T-helper 2 cell treated with Interferon-gamma antibody and Interleukin-4, amounts not matched to agents 5 μg/mL and 100 μg/mL, for 36 hours (primary cell): ENCODE results near the gene LIMS4.
"Not testable (repeated sequence)": the region's sequence is repeated elsewhere in the genome, so short reads cannot be mapped to it uniquely, and the experiment has no call there.

ENCODE experiments used
- DNase-seq: peaks from one replicate; pipeline ENCODE4 v3.0.0; 2021; ENCODE audit warnings: low spot score
- H3K27ac Mint-ChIP-seq: one replicate; pipeline ENCODE4 v1.8.0; 2021; ENCODE audit warnings: mild to moderate bottlenecking, mixed read lengths
- H3K27me3 Mint-ChIP-seq: one replicate; pipeline ENCODE4 v1.8.0; 2021; ENCODE audit warnings: low read depth, mixed read lengths
- H3K36me3 Mint-ChIP-seq: one replicate; pipeline ENCODE4 v1.8.0; 2021; ENCODE audit warnings: low read depth, mixed read lengths
- H3K4me1 Mint-ChIP-seq: one replicate; pipeline ENCODE4 v1.8.0; 2021; ENCODE audit warnings: low read depth, mixed read lengths
- H3K4me3 Mint-ChIP-seq: one replicate; pipeline ENCODE4 v1.8.0; 2022; ENCODE audit warnings: mild to moderate bottlenecking, moderate library complexity, mixed read lengths
- H3K9me3 Mint-ChIP-seq: one replicate; pipeline ENCODE4 v1.8.0; 2021; ENCODE audit warnings: mixed read lengths

LIMS4 gene

GRCh38 chr2:110423574-110423962 is 49.0 kb downstream of the LIMS4 start:
- not testable (repeated sequence) for H3K4me1 Mint-ChIP-seq, H3K27me3 Mint-ChIP-seq, DNase-seq, H3K9me3 Mint-ChIP-seq, H3K4me3 Mint-ChIP-seq, H3K27ac Mint-ChIP-seq, H3K36me3 Mint-ChIP-seq

GRCh38 chr2:110422852-110423573 is 49.6 kb downstream of the LIMS4 start:
- not testable (repeated sequence) for H3K36me3 Mint-ChIP-seq, H3K4me1 Mint-ChIP-seq, H3K4me3 Mint-ChIP-seq, H3K27me3 Mint-ChIP-seq, H3K27ac Mint-ChIP-seq, DNase-seq, H3K9me3 Mint-ChIP-seq

- not testable (repeated sequence) for DNase-seq, H3K27ac Mint-ChIP-seq, H3K9me3 Mint-ChIP-seq, H3K4me3 Mint-ChIP-seq, H3K4me1 Mint-ChIP-seq, H3K27me3 Mint-ChIP-seq, H3K36me3 Mint-ChIP-seq
These were observed 51.8 kb downstream of the LIMS4 start for GRCh38 chr2:110420641-110421354.

GRCh38 chr2:110407142-110407541 is 65.5 kb downstream of the LIMS4 start:
- H3K4me1 Mint-ChIP-seq, H3K9me3 Mint-ChIP-seq, H3K36me3 Mint-ChIP-seq, H3K4me3 Mint-ChIP-seq, H3K27me3 Mint-ChIP-seq, DNase-seq, H3K27ac Mint-ChIP-seq: not testable (repeated sequence)

GRCh38 chr2:110404988-110405387 is 67.6 kb downstream of the LIMS4 start:
- not testable (repeated sequence) for H3K4me1 Mint-ChIP-seq, H3K9me3 Mint-ChIP-seq, H3K36me3 Mint-ChIP-seq, H3K27ac Mint-ChIP-seq, H3K27me3 Mint-ChIP-seq, DNase-seq, H3K4me3 Mint-ChIP-seq

- H3K36me3 Mint-ChIP-seq, H3K27me3 Mint-ChIP-seq, H3K4me3 Mint-ChIP-seq, H3K27ac Mint-ChIP-seq, H3K9me3 Mint-ChIP-seq, H3K4me1 Mint-ChIP-seq, DNase-seq: not testable (repeated sequence)
These were observed 68.4 kb downstream of the LIMS4 start for GRCh38 chr2:110404246-110404645.

- not testable (repeated sequence) for DNase-seq, H3K36me3 Mint-ChIP-seq, H3K4me3 Mint-ChIP-seq, H3K27me3 Mint-ChIP-seq, H3K27ac Mint-ChIP-seq, H3K9me3 Mint-ChIP-seq, H3K4me1 Mint-ChIP-seq
These were observed 71.5 kb downstream of the LIMS4 start for GRCh38 chr2:110401001-110401618.

- H3K36me3 Mint-ChIP-seq, H3K27me3 Mint-ChIP-seq, DNase-seq: not testable (repeated sequence)
These were observed 73.2 kb downstream of the LIMS4 start for GRCh38 chr2:110399378-110399777.

GRCh38 chr2:110395990-110396389 is 76.6 kb downstream of the LIMS4 start:
- DNase-seq, H3K4me3 Mint-ChIP-seq, H3K4me1 Mint-ChIP-seq, H3K9me3 Mint-ChIP-seq, H3K36me3 Mint-ChIP-seq, H3K27ac Mint-ChIP-seq, H3K27me3 Mint-ChIP-seq: not testable (repeated sequence)

More at GRCh38 chr2:110399378-110399777, 73.2 kb downstream of the LIMS4 start:
- not testable (repeated sequence) for H3K4me3 Mint-ChIP-seq, H3K4me1 Mint-ChIP-seq, H3K27ac Mint-ChIP-seq, H3K9me3 Mint-ChIP-seq
